H1 (cell line): Measurements from ENCODE around the gene CDH6. TPM values are rescaled to one million over a fixed set of nuclear protein-coding genes. Genes with fewer than 3 reads are reported as not detected.

Experiments
- POLR2A ChIP-seq, 2 experiments: IDR thresholded peaks; 1 replicate in 1 of 2; 2 replicates in 1 of 2; pipeline ENCODE4 v1.6.1; 2011; ENCODE audit warnings: low read depth in 2 of 2, low read length in 2 of 2, mild to moderate bottlenecking in 2 of 2; ENCODE audit errors: control extremely low read depth in 1 of 2
- POU5F1 ChIP-seq: IDR thresholded peaks from 2 replicates; pipeline ENCODE4 v1.6.1; 2011; ENCODE audit warnings: low read depth, mild to moderate bottlenecking, low read length, moderate library complexity
- SAP30 ChIP-seq: fragments of 300-600 bp; sonication (generic); IDR thresholded peaks from 2 replicates; pipeline ENCODE4 v1.7.1; 2012; ENCODE audit warnings: low read length, moderate library complexity, mild to moderate bottlenecking, inconsistent platforms; ENCODE audit not compliant: insufficient read depth, insufficient replicate concordance
- TEAD4 ChIP-seq: IDR thresholded peaks from 2 replicates; pipeline ENCODE4 v1.6.1; 2012; ENCODE audit warnings: low read depth, low read length, inconsistent platforms, mixed read lengths
- polyA plus RNA-seq, 7 experiments: library from polyadenylated mRNA; depleted of rRNA in 3 of 7; stranded (reverse) in 5 of 7; unstranded in 2 of 7; fragments of >200 nt in 5 of 7; fragments of 200-250 nt in 2 of 7; gene quantifications; 1 replicate in 5 of 7; 2 replicates in 1 of 7; 4 replicates in 1 of 7; pipeline versions ENCODE4 v1.2.1 to v1.2.3, GENCODE V29; 2011 to 2013; ENCODE audit warnings: missing spikeins in 2 of 7, mixed read lengths in 2 of 7
- total RNA-seq: library from RNA; stranded (reverse); fragmentation: NEBNext Ultra II Directional; extraction: Animal tissue kit (Norgen Biotek cat#: 25700); gene quantifications from 2 replicates; pipeline ENCODE4 v1.2.1, GENCODE V29; 2021
- TF ChIP-seq, protein P1 (sequence below): IDR thresholded peaks from 2 replicates; pipeline ENCODE4 v1.6.1; 2012; ENCODE audit warnings: inconsistent platforms

CDH6 gene
- total and polyA plus RNA-seq, 2 of the 8 experiments (the other 6 are each of a cell fraction or from before 2014, with no cell fraction given), result 1.4 to 1.9 TPM

- TF ChIP-seq SAP30, result no peak
- TF ChIP-seq POU5F1, result no peak
- no peak for TF ChIP-seq TEAD4
- no peak for TF ChIP-seq POLR2A (IDR thresholded peaks at IDR 0.05; ENCODE audit: control extremely low read depth in 1 of 2, low read depth in 2 of 2, low read length in 2 of 2)
- TF ChIP-seq, protein P1, sequence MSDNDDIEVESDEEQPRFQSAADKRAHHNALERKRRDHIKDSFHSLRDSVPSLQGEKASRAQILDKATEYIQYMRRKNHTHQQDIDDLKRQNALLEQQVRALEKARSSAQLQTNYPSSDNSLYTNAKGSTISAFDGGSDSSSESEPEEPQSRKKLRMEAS, result no peak
Measured at GRCh38 chr5:31197183-31197582, 3.7 kb downstream of the CDH6 start (continued).
